Upper lobe of left lung (tissue), 6 donors: ENCODE results near the gene METTL14. TPM values are rescaled to one million over a fixed set of nuclear protein-coding genes. Genes with fewer than 3 reads are reported as not detected.
A peak's percentile ranks its signal among the peaks of the same experiment; 100 is the strongest.

Source experiments
- ATAC-seq, 2 donors: fragments of 200-7000 bp; cut with Tn5 transposase; one replicate each; pipeline ENCODE4 v1.9.1; 2022; ENCODE audit warnings: mild to moderate bottlenecking in 2 of 2, moderate library complexity in 2 of 2; ENCODE audit not compliant: low FRiP score in 2 of 2
- DNase-seq, 2 donors: peaks; one replicate each; pipeline ENCODE4 v3.0.0-alpha.2; 2019 to 2020
- H3K27ac ChIP-seq, 4 donors: fragments of 200-600 bp; sonication (generic); one replicate each; pipeline ENCODE4 v1.5.1; 2016 to 2019
- H3K27me3 ChIP-seq, 4 donors: fragments of 200-600 bp; sonication (generic); one replicate each; pipeline ENCODE4 v1.5.1; 2017 to 2019
- H3K36me3 ChIP-seq, 4 donors: fragments of 200-600 bp; sonication (generic); one replicate each; pipeline ENCODE4 v1.5.1; 2016 to 2019
- H3K4me1 ChIP-seq, 4 donors: fragments of 200-600 bp; sonication (generic); one replicate each; pipeline ENCODE4 v1.5.1; 2018 to 2019
- H3K4me3 ChIP-seq, 4 donors: fragments of 200-600 bp; sonication (generic); one replicate each; pipeline ENCODE4 v1.5.1; 2017 to 2019; ENCODE audit warnings: mild to moderate bottlenecking in 2 of 4, moderate library complexity in 1 of 4
- H3K9me3 ChIP-seq, 4 donors: fragments of 200-600 bp; sonication (generic); one replicate each; pipeline ENCODE4 v1.5.1; 2018 to 2019
- CTCF ChIP-seq, 6 experiments: fragments of 450-650 bp in 4 of 6; fragments of 200-600 bp in 2 of 6; sonication (generic) in 2 of 6; IDR thresholded peaks; one replicate each; pipeline ENCODE4 v1.5.1; 2016 to 2019; ENCODE audit warnings: antibody characterized with exemption in 6 of 6
- EP300 ChIP-seq, 4 donors: sonication (generic); formaldehyde crosslinking; IDR thresholded peaks; one replicate each; pipeline ENCODE4 v1.5.1; 2017; ENCODE audit warnings: antibody characterized with exemption in 4 of 4, control low read depth in 2 of 4
- POLR2A ChIP-seq, 4 donors: fragments of 450-650 bp; IDR thresholded peaks; one replicate each; pipeline ENCODE4 v1.5.1; 2016 to 2017; ENCODE audit warnings: antibody characterized with exemption in 4 of 4, mild to moderate bottlenecking in 2 of 4
- POLR2AphosphoS5 ChIP-seq, 2 donors: sonication (generic); formaldehyde crosslinking; IDR thresholded peaks; one replicate each; pipeline ENCODE4 v1.5.1; 2017; ENCODE audit warnings: antibody characterized with exemption in 2 of 2
- WGBS, 2 donors: methylation state at CpG; one replicate each; pipeline ENCODE4 v1.1.5; 2017 to 2018; 5-methylcytosine and 5-hydroxymethylcytosine counted together
- total RNA-seq, 6 donors: library from RNA; depleted of rRNA in 4 of 6; stranded (reverse); fragments of >200 nt in 4 of 6; gene quantifications; one replicate each; pipeline versions ENCODE4 v1.1.0 to v1.2.1, GENCODE V29; 2016 to 2021
- donor health status: DM: no; HTN: no; CAD: no; lungs with moderate emphysema.
- donor health status: DM: no; HTN: yes; CAD: no; lungs with severe emphysema.

Gene METTL14
- total RNA-seq, 6 donors from 2014 or later = 24.7 to 58.7 (median 38.3) TPM

- peaks cover 8 to 88% (median 44%) of the 10 kb centered on the region in 4 donors for H3K36me3 ChIP-seq
These were observed 51.7 kb downstream of the METTL14 start for GRCh38 chr4:118736900-118737299.

GRCh38 chr4:118738090-118738489, 52.9 kb downstream of the METTL14 start:
- TF ChIP-seq POLR2AphosphoS5 (IDR thresholded peaks at IDR 0.05) (no peak), EP300 (IDR thresholded peaks at IDR 0.05) (no peak), CTCF (IDR thresholded peaks at IDR 0.05) (no peak), POLR2A (IDR thresholded peaks at IDR 0.05) (no peak)
- H3K27me3 ChIP-seq = no peaks in the 10 kb centered on the region
- H3K36me3 ChIP-seq = peaks cover 8 to 81% (median 40%) of the 10 kb centered on the region in 4 donors
- H3K4me1 ChIP-seq = no peaks in the 10 kb centered on the region
- H3K27ac ChIP-seq = no peak overlapping the region
- DNase-seq = no peak
- WGBS, 2 donors = 83 to 88% methylated on average over 3 of the region's 3 CpGs
- H3K9me3 ChIP-seq = no peaks in the 10 kb centered on the region
- no peak for ATAC-seq
- H3K4me3 ChIP-seq = no peak overlapping the region

More at GRCh38 chr4:118736900-118737299, 51.7 kb downstream of the METTL14 start:
- no peak overlapping the region for H3K27ac ChIP-seq
- no peak for DNase-seq
- no peak for TF ChIP-seq CTCF (IDR thresholded peaks at IDR 0.05)
- TF ChIP-seq POLR2AphosphoS5 (IDR thresholded peaks at IDR 0.05) = no peak
- no peak for TF ChIP-seq POLR2A (IDR thresholded peaks at IDR 0.05)
- no peak for TF ChIP-seq EP300 (IDR thresholded peaks at IDR 0.05)
- no peak for ATAC-seq
- H3K9me3 ChIP-seq = no peaks in the 10 kb centered on the region
- H3K27me3 ChIP-seq = no peaks in the 10 kb centered on the region
- no peaks in the 10 kb centered on the region for H3K4me1 ChIP-seq
- H3K4me3 ChIP-seq = no peak overlapping the region

GRCh38 chr4:118739022-118739713, 54.0 kb downstream of the METTL14 start:
- no peaks in the 10 kb centered on the region for H3K4me1 ChIP-seq
- ATAC-seq (no peak), DNase-seq (no peak)
- no peak overlapping the region for H3K27ac ChIP-seq
- TF ChIP-seq POLR2A (IDR thresholded peaks at IDR 0.05) = no peak
- TF ChIP-seq POLR2AphosphoS5 (IDR thresholded peaks at IDR 0.05) = no peak
- no peak for TF ChIP-seq EP300 (IDR thresholded peaks at IDR 0.05)
- TF ChIP-seq CTCF (IDR thresholded peaks at IDR 0.05) = no peak
- peaks cover 8 to 83% (median 46%) of the 10 kb centered on the region in 4 donors for H3K36me3 ChIP-seq
- no peak overlapping the region for H3K4me3 ChIP-seq
- no peaks in the 10 kb centered on the region for H3K27me3 ChIP-seq
- H3K9me3 ChIP-seq = no peaks in the 10 kb centered on the region
- 89 to 92% methylated on average over 2 of the region's 2 CpGs for WGBS, 2 donors

DNA sequence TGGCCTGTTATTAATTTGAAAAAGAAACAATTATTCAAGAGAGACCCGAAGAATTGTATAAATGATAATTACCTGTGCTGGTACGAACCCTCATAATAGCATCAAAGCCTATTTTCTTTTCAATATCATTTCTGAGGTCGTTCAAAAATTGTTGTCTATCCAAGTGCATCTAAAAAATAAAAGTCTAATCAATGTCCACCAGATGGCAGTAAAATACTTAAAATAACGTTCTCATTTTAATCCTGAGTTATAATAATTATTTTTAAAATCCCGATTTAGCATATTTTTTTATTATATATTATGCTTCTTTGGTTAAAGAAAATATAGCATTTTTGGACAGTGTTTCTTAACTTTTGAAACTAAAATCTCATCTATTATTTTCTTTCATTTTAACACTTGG, 55.7 kb downstream of the METTL14 start:
- peaks cover 8 to 79% (median 46%) of the 10 kb centered on the region in 4 donors for H3K36me3 ChIP-seq
- no peaks in the 10 kb centered on the region for H3K9me3 ChIP-seq
- no peak overlapping the region for H3K27ac ChIP-seq
- no peak overlapping the region for H3K4me3 ChIP-seq
- 40 to 46% methylated on average over 5 of the region's 5 CpGs for WGBS, 2 donors
- no peak for DNase-seq
- H3K4me1 ChIP-seq = no peaks in the 10 kb centered on the region
- peak in 5 of 6 experiments; percentile 13 to 33 (median 27) for TF ChIP-seq CTCF (IDR thresholded peaks at IDR 0.05)
- TF ChIP-seq EP300 (IDR thresholded peaks at IDR 0.05) = no peak
- no peaks in the 10 kb centered on the region for H3K27me3 ChIP-seq
- ATAC-seq = no peak

DNA sequence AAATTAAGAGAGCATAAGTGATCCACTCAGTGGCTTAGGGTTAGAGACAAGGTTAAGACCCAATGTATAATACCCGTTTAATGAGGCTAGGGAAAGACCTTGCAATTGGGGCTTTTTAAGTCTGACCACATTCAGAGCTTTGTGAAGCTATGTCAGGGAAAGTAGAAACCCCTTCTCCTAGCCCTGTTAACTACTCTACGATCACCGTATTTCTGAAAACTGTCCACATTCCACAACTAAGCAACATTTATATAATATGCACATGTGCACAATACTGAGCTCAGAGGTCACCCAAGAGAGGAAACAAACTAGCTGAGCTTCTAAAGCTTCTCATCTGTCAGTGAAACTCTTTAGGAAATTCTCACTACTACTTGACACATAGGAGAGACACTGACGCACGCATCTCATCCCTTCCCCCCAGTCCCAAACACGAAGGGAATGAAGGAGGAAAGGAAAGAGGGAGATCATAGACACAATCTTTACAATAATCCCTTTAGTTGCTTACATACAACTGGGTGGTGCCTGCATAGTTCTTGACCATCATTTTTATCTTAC, 56.2 kb downstream of the METTL14 start:
- no peak for DNase-seq
- TF ChIP-seq CTCF (IDR thresholded peaks at IDR 0.05) (no peak), EP300 (IDR thresholded peaks at IDR 0.05) (no peak), POLR2AphosphoS5 (IDR thresholded peaks at IDR 0.05) (no peak), POLR2A (IDR thresholded peaks at IDR 0.05) (no peak)
- peaks cover 8 to 75% (median 44%) of the 10 kb centered on the region in 4 donors for H3K36me3 ChIP-seq
- no peaks in the 10 kb centered on the region for H3K4me1 ChIP-seq
- no peak overlapping the region for H3K4me3 ChIP-seq
- no peak overlapping the region for H3K27ac ChIP-seq
- WGBS, 2 donors = 59 to 60% methylated on average over 6 of the region's 6 CpGs
- H3K9me3 ChIP-seq = no peaks in the 10 kb centered on the region
- ATAC-seq = peak in 1 of 2 donors; percentile 23
- no peaks in the 10 kb centered on the region for H3K27me3 ChIP-seq
